ENCODE data around the gene NEK4.

NEK4 gene

GRCh38 chr3:52663098-52663497 is 107.6 kb downstream of the NEK4 start:
- DNase-seq (ENCODE audit: low read depth in 2 of 2) = no peak

- DNase-seq (ENCODE audit: low read depth in 2 of 2) = no peak
These were observed 110.7 kb downstream of the NEK4 start for GRCh38 chr3:52660046-52660445.

Data from activated CD8-positive, alpha-beta memory T cell treated with anti-CD3 and anti-CD28 coated beads for 4 hours (primary cell).